Stimulated activated naive B cell treated with anti-CD40 and anti-IgM and Interleukin-4, amounts not matched to agents 10 μg/mL and 1 μg/mL and 100 μg/mL, for 72 hours (primary cell): ENCODE measurements around the gene S100A12.

ENCODE experiments used
- ATAC-seq, 2 donors: fragments of 150-1000 bp; cut with Tn5 transposase; replicated peaks; 2 replicates each; pipeline ENCODE4 v1.10.0; 2021; ENCODE audit warnings: moderate library complexity in 1 of 2
- DNase-seq: peaks from one replicate; pipeline ENCODE4 v3.0.0; 2021
- H3K27ac Mint-ChIP-seq: one replicate; pipeline ENCODE4 v1.8.0; 2022; ENCODE audit warnings: mild to moderate bottlenecking, mixed read lengths
- H3K27me3 Mint-ChIP-seq, 2 donors: one replicate each; pipeline ENCODE4 v1.8.0; 2022; ENCODE audit warnings: mixed read lengths in 2 of 2
- H3K36me3 Mint-ChIP-seq, 2 donors: one replicate each; pipeline ENCODE4 v1.8.0; 2022; ENCODE audit warnings: mixed read lengths in 2 of 2, mild to moderate bottlenecking in 1 of 2
- H3K4me1 Mint-ChIP-seq, 2 donors: one replicate each; pipeline ENCODE4 v1.8.0; 2022; ENCODE audit warnings: mixed read lengths in 2 of 2, mild to moderate bottlenecking in 1 of 2
- H3K4me3 Mint-ChIP-seq, 2 donors: one replicate each; pipeline ENCODE4 v1.8.0; 2022; ENCODE audit warnings: mild to moderate bottlenecking in 2 of 2, mixed read lengths in 2 of 2, moderate library complexity in 1 of 2
- H3K9me3 Mint-ChIP-seq, 2 donors: one replicate each; pipeline ENCODE4 v1.8.0; 2022; ENCODE audit warnings: mixed read lengths in 2 of 2, mild to moderate bottlenecking in 1 of 2

The S100A12 gene

GRCh38 chr1:153333902-153334301, 41.5 kb downstream of the S100A12 start:
- Mint-ChIP-seq H3K4me3 (no peak overlapping the region), H3K4me1 (peaks cover 0 to 2% of the 10 kb centered on the region in 2 donors), H3K9me3 (peaks cover 16 to 17% of the 10 kb centered on the region in 2 donors), H3K27me3 (peaks cover 37 to 46% of the 10 kb centered on the region in 2 donors), H3K27ac (no peak overlapping the region), H3K36me3 (peaks cover 4 to 10% of the 10 kb centered on the region in 2 donors)
- DNase-seq, result no peak
- ATAC-seq, result no peak

- no peak for DNase-seq
- Mint-ChIP-seq H3K4me1 (no peaks in the 10 kb centered on the region), H3K36me3 (peaks cover 0 to 2% of the 10 kb centered on the region in 2 donors), H3K9me3 (peaks cover 8 to 13% of the 10 kb centered on the region in 2 donors), H3K27me3 (peaks cover 12 to 19% of the 10 kb centered on the region in 2 donors), H3K4me3 (no peak overlapping the region), H3K27ac (no peak overlapping the region)
- no peak for ATAC-seq
Observed at GRCh38 chr1:153324912-153325311, 50.5 kb downstream of the S100A12 start.
